Amniotic epithelial cell (primary cell): ENCODE data around the gene F2.

Experiments
- DNase-seq: peaks from one replicate; pipeline ENCODE4 v3.0.0-alpha.2; 2010; ENCODE audit warnings: low read depth

Gene F2

DNA sequence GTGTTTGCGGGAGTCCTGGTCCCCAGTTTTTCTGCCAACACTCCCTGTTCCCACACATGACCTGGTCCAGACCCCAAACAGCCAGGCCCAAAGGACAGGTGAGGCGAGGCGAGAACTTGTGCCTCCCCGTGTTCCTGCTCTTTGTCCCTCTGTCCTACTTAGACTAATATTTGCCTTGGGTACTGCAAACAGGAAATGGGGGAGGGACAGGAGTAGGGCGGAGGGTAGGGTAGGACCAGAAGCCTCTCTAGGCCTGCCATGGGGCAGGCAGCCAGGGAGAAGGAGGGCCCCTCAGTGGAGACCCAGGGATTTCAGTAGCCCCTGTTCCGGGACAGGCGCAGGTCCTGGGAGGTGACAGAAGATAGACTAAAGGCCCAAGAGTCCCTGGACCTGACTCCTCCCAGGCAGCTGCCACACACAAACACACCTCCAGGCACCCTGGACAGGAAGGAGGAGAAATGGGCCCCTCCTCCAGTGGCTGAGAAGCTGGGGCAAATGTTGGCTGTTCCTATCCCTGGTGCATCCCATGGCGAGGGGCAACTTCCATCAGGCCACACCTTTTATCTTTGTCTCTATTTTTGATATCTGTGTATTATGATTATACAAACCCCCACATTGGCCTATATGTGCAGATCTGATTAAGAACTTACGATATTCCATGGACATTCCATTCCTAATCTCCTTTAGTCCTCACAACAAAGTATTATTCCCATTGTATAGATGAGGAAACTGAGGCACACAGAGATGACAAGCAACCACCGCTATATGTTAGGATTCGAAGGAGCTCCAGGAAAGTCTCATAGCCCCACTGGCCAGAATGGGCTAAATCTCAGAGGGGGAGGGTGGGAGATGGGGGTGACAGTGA, 626 bp upstream of the F2 start:
- DNase-seq, result no peak

DNA sequence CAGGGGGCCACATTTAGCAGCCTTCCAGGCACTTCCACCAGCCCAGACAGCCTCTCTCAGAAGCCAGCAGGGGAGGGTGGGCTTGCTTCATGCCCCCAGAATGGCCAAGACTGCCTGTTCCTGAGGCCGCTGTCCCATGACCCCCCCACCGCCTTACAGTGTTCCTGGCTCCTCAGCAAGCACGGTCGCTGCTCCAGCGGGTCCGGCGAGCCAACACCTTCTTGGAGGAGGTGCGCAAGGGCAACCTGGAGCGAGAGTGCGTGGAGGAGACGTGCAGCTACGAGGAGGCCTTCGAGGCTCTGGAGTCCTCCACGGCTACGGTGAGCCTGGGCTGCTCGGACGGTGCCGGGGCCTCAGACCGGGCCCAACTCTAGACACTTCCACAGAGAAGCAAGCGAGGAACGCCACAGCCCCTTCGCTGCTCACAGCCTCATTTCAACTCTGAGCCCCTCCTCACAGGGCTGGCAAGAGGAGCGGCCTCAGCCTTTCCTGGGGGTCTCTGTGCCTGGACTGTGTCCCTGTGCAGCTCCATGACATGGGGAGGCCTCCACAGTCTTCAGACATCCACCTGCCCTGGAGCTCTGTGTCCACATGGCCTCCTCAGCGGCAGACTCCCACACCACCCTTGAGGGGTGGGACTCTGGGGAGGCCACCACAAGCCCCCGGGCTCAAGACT, 668 bp downstream of the F2 start:
- no peak for DNase-seq

GRCh38 chr11:46721286-46721685, 2.3 kb downstream of the F2 start:
- no peak for DNase-seq

- DNase-seq, result no peak
These were observed 3.7 kb downstream of the F2 start for GRCh38 chr11:46722566-46723358.

DNA sequence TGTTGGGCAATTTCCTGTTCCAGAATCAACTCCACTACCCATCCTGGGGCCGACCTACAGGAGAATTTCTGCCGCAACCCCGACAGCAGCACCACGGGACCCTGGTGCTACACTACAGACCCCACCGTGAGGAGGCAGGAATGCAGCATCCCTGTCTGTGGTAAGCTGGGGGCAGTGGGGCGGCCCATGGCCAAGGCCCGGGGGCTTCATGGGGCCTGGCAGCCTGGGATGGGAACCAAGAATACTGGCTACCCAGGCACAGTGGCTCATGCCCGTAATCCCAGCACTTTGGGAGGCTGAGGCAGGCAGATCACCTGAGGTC, 4.3 kb downstream of the F2 start:
- DNase-seq, result no peak

- no peak for DNase-seq
These were observed 5.1 kb downstream of the F2 start for GRCh38 chr11:46724088-46724487.

DNA sequence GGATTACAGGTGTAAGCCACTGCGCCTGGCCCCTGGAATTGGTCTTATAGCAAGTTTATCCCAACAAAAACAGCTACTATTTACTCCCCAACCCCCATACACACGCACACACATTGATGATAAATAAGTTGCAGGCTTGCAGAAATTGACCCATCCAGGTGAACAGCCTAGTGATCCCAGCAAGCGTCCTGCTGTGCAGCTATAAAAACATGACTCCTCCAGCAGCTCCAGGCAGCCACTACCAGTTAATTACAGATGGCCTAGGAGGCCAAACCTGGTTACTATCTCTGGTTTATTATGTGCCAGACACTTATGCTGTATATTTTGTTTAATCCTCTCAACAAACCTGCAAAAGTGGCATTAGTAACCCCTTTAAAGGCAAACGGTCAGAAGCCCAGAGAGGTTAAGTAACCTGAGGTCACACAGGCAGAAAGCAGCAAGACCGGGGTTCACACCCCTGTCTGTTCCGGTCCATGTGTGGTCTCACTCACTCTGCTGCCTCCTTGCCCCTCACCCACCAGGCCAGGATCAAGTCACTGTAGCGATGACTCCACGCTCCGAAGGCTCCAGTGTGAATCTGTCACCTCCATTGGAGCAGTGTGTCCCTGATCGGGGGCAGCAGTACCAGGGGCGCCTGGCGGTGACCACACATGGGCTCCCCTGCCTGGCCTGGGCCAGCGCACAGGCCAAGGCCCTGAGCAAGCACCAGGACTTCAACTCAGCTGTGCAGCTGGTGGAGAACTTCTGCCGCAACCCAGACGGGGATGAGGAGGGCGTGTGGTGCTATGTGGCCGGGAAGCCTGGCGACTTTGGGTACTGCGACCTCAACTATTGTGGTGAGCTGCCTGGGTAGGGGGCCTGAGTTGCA, 6.6 kb downstream of the F2 start:
- no peak for DNase-seq

DNA sequence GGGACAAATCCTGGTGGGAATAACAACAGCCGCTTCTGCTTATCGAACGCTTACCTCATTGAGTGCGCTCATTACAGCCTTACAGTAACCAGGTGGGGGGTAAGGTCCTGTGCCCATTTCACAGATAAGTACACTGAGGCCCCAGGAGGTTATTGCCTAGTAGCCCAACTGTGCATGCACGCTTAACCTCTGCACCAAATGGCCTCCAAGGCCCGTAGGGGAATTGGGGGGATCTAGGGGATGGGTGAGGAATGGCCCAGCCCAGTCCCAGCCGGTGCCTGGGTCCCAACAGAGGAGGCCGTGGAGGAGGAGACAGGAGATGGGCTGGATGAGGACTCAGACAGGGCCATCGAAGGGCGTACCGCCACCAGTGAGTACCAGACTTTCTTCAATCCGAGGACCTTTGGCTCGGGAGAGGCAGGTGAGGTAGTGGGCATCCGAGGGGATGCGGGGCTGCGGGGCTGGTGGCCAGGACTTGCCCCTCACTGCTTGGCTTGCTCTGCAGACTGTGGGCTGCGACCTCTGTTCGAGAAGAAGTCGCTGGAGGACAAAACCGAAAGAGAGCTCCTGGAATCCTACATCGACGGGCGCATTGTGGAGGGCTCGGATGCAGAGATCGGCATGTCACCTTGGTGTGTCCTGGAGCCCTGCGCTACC, 7.3 kb downstream of the F2 start:
- DNase-seq, result no peak

DNA sequence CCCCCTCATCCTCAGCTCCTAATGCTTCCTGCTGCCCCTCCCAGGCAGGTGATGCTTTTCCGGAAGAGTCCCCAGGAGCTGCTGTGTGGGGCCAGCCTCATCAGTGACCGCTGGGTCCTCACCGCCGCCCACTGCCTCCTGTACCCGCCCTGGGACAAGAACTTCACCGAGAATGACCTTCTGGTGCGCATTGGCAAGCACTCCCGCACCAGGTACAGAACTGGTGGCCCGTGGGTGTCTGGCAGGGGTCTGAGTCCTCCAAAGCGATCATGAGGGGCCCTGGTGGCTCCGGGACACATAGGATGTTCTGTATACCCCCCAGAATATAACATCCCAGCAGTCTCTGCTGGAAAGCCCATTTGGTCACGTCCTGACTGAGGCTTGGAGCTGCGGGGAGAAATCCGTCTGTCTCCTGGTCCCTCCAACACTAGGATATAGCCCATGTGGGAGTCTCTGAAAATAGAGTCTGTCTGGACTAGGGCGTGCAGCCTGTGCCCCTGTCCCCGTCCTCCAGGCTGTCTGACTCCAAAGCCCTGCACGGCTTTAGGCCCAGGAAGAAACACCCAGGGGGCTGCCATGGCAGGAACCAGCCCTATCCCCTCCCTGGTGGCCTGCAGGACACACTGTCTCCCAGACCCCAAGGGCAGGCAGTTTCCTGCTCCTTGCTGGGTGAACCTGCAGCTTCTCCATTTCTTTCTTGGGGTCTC, 9.1 kb downstream of the F2 start:
- no peak for DNase-seq

GRCh38 chr11:46728659-46729040, 9.6 kb downstream of the F2 start:
- DNase-seq, result no peak

DNA sequence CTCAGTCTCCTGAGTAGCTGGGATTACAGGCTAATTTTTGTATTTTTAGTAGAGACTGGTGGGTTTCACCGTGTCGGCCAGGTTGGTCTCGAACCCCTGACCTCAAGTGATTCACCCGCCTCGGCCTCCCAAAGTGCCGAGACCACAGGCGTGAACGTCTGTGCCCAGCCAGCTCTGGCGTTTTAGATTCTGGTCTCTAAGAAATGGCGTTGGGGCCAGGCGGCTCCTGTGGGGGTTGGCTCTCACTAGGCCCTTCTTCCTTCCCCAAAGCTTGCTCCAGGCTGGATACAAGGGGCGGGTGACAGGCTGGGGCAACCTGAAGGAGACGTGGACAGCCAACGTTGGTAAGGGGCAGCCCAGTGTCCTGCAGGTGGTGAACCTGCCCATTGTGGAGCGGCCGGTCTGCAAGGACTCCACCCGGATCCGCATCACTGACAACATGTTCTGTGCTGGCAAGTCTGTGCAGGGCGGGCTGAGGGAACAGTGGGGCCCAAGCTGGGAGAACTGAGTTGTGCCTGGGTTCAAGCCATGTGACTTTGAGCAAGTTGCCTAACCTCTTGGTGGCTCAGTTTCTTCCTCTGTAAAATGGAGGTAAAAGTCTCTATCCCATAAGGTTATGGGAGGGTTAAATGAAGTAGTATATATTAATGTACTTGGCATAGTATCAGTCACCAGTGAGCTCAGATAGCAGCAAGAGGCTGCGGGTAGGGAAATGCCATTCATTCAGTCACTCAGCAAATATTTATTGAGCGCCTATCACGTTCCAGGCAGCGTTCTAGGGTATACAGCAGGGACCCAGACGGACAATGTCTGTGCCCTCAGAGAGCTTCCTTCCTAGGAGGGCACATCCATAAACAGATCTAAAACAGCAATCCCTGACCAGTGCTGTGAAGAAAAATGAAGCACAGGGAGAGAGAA, 10.4 kb downstream of the F2 start:
- no peak for DNase-seq

- no peak for DNase-seq
These were observed 12.5 kb downstream of the F2 start for GRCh38 chr11:46731545-46731944.

DNA sequence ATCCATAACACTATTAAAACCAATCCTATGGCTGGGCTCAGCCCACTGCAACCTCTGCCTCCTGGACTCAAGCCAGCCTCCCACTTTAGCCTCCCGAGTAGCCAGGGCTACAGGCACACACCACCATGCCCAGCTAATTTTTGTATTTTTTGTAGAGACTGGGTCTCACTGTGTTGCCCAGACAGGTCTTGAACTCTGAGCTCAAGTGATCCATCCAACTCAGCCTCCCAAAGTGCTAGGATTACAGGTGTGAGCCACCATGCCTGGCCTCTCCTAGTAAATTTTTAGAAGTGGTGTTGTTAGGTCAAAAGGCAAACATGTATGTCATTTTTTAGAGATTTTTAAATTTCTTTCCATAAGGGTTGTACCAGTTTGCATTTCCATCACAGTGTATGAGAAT, 14.2 kb downstream of the F2 start:
- no peak for DNase-seq

DNA sequence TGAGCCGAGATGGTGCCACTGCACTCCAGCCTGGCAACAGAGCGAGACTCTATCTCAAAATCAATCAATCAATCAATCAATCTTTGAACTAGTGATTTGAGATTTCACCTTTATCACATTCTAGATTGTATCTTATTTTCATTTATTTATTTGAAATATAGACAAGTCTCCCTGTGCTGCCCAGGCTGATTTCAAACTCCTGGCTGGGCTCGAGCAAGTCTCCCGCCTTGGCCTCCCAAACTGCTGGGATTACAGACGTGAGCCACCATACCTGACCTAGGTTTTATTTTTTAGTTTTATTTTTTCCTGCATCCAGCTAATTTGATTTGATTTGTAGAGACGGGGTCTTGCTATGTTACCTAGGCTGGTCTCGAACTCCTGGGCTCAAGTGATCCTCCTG, 17.1 kb downstream of the F2 start:
- DNase-seq, result no peak

DNA sequence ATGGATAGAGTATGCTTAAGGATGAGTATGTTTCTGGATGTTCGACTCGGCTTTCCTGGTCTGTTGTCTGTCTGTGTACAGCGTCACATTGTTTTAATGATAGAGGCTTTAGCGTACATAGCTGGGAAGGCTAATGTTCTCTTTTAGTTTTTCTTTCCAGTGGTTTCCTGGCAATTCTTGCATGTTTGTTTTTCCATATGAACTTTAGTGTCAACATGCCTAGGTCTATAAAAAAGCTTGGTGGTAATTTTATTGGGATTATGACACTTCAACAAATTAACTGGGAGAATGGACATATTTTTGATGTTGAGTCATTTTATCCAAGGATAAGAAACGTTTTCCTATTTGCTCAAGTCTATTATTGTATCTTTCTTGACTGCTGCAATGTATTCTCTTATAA, 17.6 kb downstream of the F2 start:
- no peak for DNase-seq

DNA sequence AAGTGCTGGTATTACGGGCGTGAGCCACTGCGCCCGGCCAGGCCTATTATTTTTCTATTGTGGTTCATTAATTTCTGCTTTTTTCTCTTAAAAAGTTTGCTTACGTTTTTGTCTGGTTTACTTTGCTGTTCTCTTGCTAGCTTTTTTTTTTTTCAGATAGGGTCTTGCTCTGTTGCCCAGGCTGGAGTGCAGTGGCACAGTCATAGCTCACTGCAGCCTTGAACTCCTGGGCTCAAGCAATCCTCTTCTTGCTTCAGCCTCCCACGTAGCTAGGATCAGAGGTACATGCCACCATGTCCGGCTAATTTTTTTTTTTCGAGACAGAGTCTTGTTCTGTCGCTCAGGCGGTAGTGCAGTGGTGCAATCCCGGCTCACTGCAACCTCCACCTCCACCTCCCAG, 18.7 kb downstream of the F2 start:
- DNase-seq, result no peak

DNA sequence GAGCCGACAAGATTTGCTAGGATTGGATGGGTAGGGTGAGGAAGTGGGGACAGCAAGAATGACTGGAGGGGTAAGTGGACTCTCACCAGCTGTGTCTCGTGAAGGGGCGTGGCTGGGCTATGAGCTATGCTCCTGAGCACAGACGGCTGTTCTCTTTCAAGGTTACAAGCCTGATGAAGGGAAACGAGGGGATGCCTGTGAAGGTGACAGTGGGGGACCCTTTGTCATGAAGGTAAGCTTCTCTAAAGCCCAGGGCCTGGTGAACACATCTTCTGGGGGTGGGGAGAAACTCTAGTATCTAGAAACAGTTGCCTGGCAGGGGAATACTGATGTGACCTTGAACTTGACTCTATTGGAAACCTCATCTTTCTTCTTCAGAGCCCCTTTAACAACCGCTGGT, 19.9 kb downstream of the F2 start:
- no peak for DNase-seq

- DNase-seq, result no peak
These were observed 22.8 kb downstream of the F2 start for GRCh38 chr11:46741600-46742484.

DNA sequence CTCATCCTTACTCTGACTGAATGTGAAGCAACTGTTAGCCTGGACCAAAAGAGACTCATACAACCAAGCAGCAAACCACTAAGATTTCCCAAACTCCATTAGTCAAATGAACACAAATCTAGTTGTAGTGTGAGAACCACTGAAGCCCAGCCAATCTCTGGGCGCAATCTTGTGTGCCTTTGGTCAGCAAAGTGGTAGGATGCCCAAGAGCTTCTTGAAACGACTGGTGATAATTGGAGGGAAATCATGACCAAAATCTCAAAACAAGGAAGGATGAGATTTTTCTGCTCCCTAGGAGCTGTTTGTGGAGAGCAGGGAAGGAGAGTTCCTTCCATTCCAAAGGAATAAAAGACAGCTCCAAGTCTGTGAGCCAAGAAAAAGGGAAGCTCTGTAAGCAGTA, 24.0 kb downstream of the F2 start:
- no peak for DNase-seq
